HG03039 (cell line): ENCODE results near the gene FOXO3B.
"Not testable (repeated sequence)": the region's sequence is repeated elsewhere in the genome, so short reads cannot be mapped to it uniquely, and the experiment has no call there.

Source experiments
- ATAC-seq: cut with Tn5 transposase; IDR thresholded peaks from one replicate; pipeline ENCODE4 v1.9.1; 2021; ENCODE audit warnings: mild to moderate bottlenecking, moderate library complexity; ENCODE audit not compliant: unreplicated experiment

Gene FOXO3B

DNA sequence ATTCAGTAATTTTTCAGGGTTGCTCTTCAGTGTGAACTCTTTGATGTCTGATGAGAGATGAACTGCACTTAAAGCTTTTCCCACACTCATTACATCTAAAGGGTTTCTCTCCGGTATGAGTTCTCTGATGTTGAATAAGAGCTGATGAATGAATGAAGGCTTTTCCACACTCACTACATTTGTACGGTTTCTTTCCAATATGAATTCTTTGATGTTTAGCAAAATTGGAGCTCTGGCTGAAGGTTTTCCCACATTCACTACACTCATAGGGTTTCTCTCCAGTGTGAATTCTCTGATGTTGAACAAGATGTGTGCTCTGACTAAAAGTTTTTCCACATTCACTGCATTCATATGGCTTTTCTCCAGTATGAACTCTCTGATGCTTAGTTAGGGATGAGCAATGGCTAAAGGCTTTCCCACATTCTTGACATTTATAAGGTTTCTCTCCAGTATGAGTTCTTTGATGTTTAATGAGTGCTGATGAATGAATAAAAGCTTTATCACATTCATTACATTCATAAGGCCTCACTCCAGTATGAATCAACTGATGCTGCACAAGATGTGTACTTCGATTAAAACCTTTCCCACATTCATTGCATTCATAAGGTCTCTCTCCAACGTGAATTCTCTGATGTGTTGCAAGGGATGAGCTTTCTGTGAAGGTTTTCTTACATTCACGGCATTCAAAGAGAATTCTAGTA is 20.0 kb downstream of the FOXO3B start:
- ATAC-seq: not testable (repeated sequence)

DNA sequence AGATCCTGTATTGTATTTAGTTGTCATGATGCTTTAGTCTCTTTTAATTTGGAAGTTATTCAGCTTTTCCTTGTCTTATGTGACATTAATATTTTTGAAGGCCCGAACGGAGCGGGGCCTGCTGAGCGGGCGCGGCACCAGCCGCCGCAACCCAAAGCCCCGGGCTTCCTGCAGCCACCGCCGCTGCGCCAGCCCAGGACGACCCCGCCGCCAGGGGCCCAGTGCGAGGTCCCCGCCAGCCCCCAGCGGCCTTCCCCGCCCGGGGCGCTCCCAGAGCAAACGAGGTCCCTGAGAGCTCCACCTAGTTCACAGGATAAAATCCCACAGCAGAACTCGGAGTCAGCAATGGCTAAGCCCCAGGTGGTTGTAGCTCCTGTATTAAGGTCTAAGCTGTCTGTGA is 32.0 kb downstream of the FOXO3B start:
- ATAC-seq: not testable (repeated sequence)

DNA sequence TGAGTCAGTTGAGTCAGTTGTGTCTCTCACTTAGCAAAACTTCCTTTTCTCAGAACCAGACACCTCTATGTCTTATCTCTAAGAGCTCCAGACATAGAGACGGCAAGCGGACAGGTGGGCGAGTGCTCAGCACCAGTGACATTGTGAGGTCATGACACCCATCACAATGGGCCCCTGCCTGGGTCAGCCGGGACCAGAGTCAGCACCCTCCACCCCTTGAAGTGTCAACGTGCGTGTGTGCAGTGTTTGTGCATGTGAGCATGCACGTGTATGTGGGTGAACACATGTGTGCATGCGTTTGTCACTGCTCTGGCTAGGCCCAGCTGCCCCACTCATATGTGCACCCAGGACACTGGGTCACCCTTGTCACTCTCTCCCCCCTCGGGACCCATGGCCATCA is 37.8 kb downstream of the FOXO3B start, which contains the start of gene TBC1D28:
TBC1D28 (minus strand) TSS at position 101 of the 400 bp plus-strand sequence. CDS start 3,039 bp downstream, outside the sequence.
- not testable (repeated sequence) for ATAC-seq

- ATAC-seq: not testable (repeated sequence)
These were observed 39.0 kb downstream of the FOXO3B start for GRCh38 chr17:18643124-18643523.

DNA sequence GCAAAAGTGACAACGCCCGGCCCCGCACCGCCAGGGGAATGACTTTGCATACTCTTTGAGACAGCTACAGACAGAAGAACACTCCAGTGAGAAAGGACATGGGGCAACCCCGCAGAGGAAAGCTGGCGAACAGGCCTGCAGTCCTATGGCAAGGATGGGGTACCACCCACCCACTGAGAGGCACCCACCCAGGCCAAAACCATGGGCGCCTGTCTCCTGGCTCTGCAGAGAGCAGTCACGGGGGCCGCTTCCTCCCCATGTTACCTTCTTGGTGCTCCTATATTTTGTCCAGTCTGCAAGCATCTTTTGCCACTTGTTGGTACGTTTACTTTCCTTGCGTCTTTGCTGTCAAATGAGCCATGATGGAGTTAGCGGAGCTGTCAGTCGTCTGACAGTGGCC is 43.8 kb downstream of the FOXO3B start:
- ATAC-seq: not testable (repeated sequence)

DNA sequence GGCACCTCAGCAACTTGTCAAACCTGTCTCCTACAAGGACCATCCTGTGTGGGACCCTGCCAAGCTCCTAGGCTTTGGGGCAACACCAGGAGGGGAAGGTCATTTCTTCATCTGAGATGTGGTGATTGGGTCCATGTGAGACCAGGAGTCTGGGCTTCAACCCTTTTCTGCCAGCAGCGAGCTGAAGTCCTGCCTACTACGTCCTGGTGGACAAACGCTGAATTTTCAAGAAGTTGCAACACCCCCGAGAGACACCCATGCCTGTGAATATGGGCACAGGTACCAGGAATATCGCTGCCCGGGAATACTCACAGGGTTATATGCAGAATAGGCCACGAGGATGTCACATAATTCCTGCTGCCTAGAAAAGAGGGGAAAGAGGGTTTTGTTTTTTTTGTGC is 45.9 kb downstream of the FOXO3B start:
- ATAC-seq: not testable (repeated sequence)

GRCh38 chr17:18635773-18636172 is 46.3 kb downstream of the FOXO3B start:
- ATAC-seq: not testable (repeated sequence)

DNA sequence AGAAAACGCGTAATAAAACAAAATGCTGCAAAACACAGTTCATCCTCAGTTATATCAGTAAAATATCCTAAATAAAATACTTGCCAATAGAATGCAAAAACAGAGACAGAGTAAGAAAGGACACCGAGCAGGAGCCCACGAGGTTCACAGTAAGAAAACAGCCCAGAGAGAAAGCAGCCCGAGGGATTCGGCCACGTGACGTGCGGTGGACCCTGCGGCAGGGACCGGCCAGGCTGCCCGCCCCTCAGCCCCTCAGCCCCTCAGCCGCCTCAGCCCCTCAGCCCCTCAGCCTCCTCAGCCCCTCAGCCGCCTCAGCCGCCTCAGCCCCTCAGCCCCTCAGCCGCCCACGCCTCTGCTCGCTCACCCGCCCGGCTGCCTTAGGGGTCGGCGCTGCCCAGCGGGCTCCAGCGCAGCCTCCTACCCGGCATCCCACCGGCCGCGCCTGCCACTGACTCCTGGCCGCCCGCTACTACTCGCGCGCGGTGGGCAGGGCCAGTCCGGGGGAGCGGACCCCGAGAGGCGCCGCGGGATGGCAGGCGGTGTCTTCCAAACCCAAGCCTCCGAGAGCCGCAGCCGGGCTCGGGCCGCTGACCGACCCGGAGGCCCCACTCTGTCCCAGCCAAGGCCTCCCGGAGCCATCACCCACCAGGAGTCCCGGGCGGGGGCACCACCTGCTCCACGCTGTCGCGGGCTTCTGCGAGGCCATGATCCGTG is 47.4 kb downstream of the FOXO3B start:
- not testable (repeated sequence) for ATAC-seq
